Endothelial cell of umbilical vein (primary cell): Measurements from ENCODE around the gene IFITM10. TPM values are rescaled to one million over a fixed set of nuclear protein-coding genes. Genes with fewer than 3 reads are reported as not detected.

Source experiments
- BruUV-seq: library from RNA; stranded (reverse); fragments of 400-500 nt; replicated peaks from 2 replicates; lab custom pipeline; 2021; lab: Mats Ljungman, UMichigan
- CTCF ChIA-PET: fragments of 300-600, 350-600 bp; sonication (Branson Sonifier 250); formaldehyde crosslinking; loops from one replicate; lab custom pipeline; 2021; ENCODE audit warnings: antibody characterized with exemption, inconsistent platforms; lab: Charles Lee
- POLR2A ChIA-PET: fragments of 300-600, 350-600 bp; sonication (Branson Sonifier 250); formaldehyde crosslinking; loops from one replicate; lab custom pipeline; 2021; ENCODE audit warnings: antibody characterized with exemption, inconsistent platforms; lab: Charles Lee
- DNase-seq: peaks from one replicate; pipeline ENCODE4 v3.0.0-alpha.2; 2011; ENCODE audit warnings: low read depth, low spot score
- FAIRE-seq: peaks from 2 replicates; lab custom pipeline; 2011; peaks lifted over from hg19 to GRCh38; lab: Jason Lieb, UNC
- H2AFZ ChIP-seq: 2 replicates; pipeline ENCODE4 v1.6.0; 2012; ENCODE audit warnings: low read depth, low read length, control low read depth, inconsistent platforms
- H3K27ac ChIP-seq: 2 replicates; pipeline ENCODE4 v1.5.1; 2011; ENCODE audit warnings: low read depth, mild to moderate bottlenecking, control low read depth, low read length, moderate library complexity; ENCODE audit not compliant: insufficient read depth
- H3K27me3 ChIP-seq, 2 experiments: 2 replicates each; pipeline versions ENCODE4 v1.6.0 to v1.6.1; 2011; ENCODE audit warnings: low read length in 2 of 2, mixed read lengths in 1 of 2; ENCODE audit not compliant: control insufficient read depth in 2 of 2, insufficient read depth in 2 of 2
- H3K36me3 ChIP-seq, 2 experiments: 2 replicates in 1 of 2; 3 replicates in 1 of 2; pipeline ENCODE4 v1.5.1; 2011; ENCODE audit warnings: low read length in 2 of 2, mild to moderate bottlenecking in 1 of 2, moderate library complexity in 1 of 2; ENCODE audit not compliant: control insufficient read depth in 2 of 2, insufficient read depth in 2 of 2; ENCODE audit errors: extremely low read depth in 1 of 2
- H3K4me1 ChIP-seq: 3 replicates; pipeline ENCODE4 v1.5.1; 2011; ENCODE audit warnings: mild to moderate bottlenecking, low read length; ENCODE audit not compliant: control insufficient read depth, insufficient read depth; ENCODE audit errors: extremely low read depth
- H3K4me2 ChIP-seq: 2 replicates; pipeline ENCODE4 v1.6.1; 2011; ENCODE audit warnings: low read length, control low read depth, mixed read lengths; ENCODE audit not compliant: insufficient read depth
- H3K4me3 ChIP-seq, 3 experiments: fragments of 200-600 bp in 1 of 3; sonication (generic), shearing (Covaris generic) in 1 of 3; replicated peaks in 1 of 3; 2 replicates each; pipeline ENCODE4 v1.5.1; 2011 to 2016; ENCODE audit warnings: control low read depth in 3 of 3, low read length in 3 of 3, mild to moderate bottlenecking in 2 of 3, inconsistent platforms in 1 of 3, low read depth in 1 of 3, moderate library complexity in 1 of 3; ENCODE audit not compliant: insufficient read depth in 1 of 3
- H3K79me2 ChIP-seq: 2 replicates; pipeline ENCODE4 v1.6.0; 2012; ENCODE audit warnings: low read length, inconsistent platforms; ENCODE audit not compliant: control insufficient read depth, insufficient read depth
- H3K9ac ChIP-seq: replicated peaks from 2 replicates; pipeline ENCODE3; 2011; ENCODE audit warnings: low read length, control low read depth; ENCODE audit not compliant: insufficient read depth; ENCODE audit errors: extremely low read depth
- H3K9me1 ChIP-seq: replicated peaks from 3 replicates; pipeline ENCODE4 v1.6.0; 2011; ENCODE audit warnings: mild to moderate bottlenecking, low read length; ENCODE audit not compliant: control insufficient read depth, insufficient read depth; ENCODE audit errors: extremely low read depth
- H3K9me3 ChIP-seq: replicated peaks from 2 replicates; pipeline ENCODE4 v1.5.1; 2012; ENCODE audit warnings: low read length, inconsistent platforms; ENCODE audit not compliant: control insufficient read depth, insufficient read depth
- H4K20me1 ChIP-seq: replicated peaks from 2 replicates; pipeline ENCODE3; 2011; ENCODE audit warnings: mild to moderate bottlenecking, low read length; ENCODE audit not compliant: control insufficient read depth, insufficient read depth; ENCODE audit errors: extremely low read depth
- CTCF ChIP-seq, 2 donors: IDR thresholded peaks; 1 replicate in 1 of 2; 2 replicates in 1 of 2; pipeline ENCODE4 v1.5.1; 2011; ENCODE audit warnings: low read length in 2 of 2, mild to moderate bottlenecking in 2 of 2, moderate library complexity in 2 of 2, control low read depth in 1 of 2, inconsistent platforms in 1 of 2, low read depth in 1 of 2; ENCODE audit not compliant: insufficient read depth in 1 of 2; ENCODE audit errors: extremely low read depth in 1 of 2
- EZH2 ChIP-seq: IDR thresholded peaks from 2 replicates; pipeline ENCODE4 v1.6.1; 2012; ENCODE audit warnings: borderline replicate concordance, low read depth, mild to moderate bottlenecking, moderate library complexity, low read length, inconsistent platforms; ENCODE audit not compliant: severe bottlenecking
- GATA2 ChIP-seq: IDR thresholded peaks from 2 replicates; pipeline ENCODE4 v1.7.0; 2011; ENCODE audit warnings: low read depth, mild to moderate bottlenecking, moderate library complexity, mixed read lengths, low read length; ENCODE audit not compliant: insufficient read length, insufficient read depth
- JUN ChIP-seq: IDR thresholded peaks from 2 replicates; pipeline ENCODE4 v1.6.1; 2011; ENCODE audit warnings: borderline replicate concordance, low read depth; ENCODE audit not compliant: insufficient read length, insufficient read depth
- MAX ChIP-seq: IDR thresholded peaks from 2 replicates; pipeline ENCODE4 v1.6.1; 2011; ENCODE audit not compliant: insufficient read depth, insufficient read length
- MYC ChIP-seq: IDR thresholded peaks from one replicate; pipeline ENCODE4 v1.6.1; 2011; ENCODE audit warnings: mild to moderate bottlenecking, low read depth, low read length
- POLR2A ChIP-seq: IDR thresholded peaks from 2 replicates; pipeline ENCODE4 v1.6.1; 2012; ENCODE audit warnings: low read depth, mild to moderate bottlenecking, control low read depth, low read length
- POLR2AphosphoS5 ChIP-seq: IDR thresholded peaks from 2 replicates; pipeline ENCODE4 v1.6.1; 2012; ENCODE audit warnings: low read depth, mild to moderate bottlenecking, control low read depth, low read length, moderate library complexity; ENCODE audit not compliant: insufficient read depth
- dilution Hi-C: fragments of 300-500 bp; cut with MboI; formaldehyde crosslinking; loops from one replicate; pipeline ENCODE4 v1.15.0; 2019; ENCODE audit warnings: low sequenced_read_pairs; ENCODE audit not compliant: extremely low pct_ligation_motif_present
- intact Hi-C: fragments of 100-400 bp; cut with micrococcal nuclease; formaldehyde crosslinking; loops from one replicate; pipeline ENCODE4 v1.10.0; 2022
- polyA plus RNA-seq, 4 experiments: library from polyadenylated mRNA; depleted of rRNA in 3 of 4; stranded (reverse) in 3 of 4; unstranded in 1 of 4; fragments of >200 nt; gene quantifications; 2 replicates each; pipeline versions ENCODE4 v1.2.1 to v1.2.3, GENCODE V29; 2011 to 2012; ENCODE audit warnings: missing spikeins in 1 of 4
- total RNA-seq: library from RNA; stranded (reverse); gene quantifications from 2 replicates; pipeline ENCODE4 v1.2.3, GENCODE V29; 2021

The IFITM10 gene
- total and polyA plus RNA-seq, 2 donors (not counting 3 experiments of a cell fraction or from before 2014, with no cell fraction given), result 0.04 to 0.66 TPM

DNA sequence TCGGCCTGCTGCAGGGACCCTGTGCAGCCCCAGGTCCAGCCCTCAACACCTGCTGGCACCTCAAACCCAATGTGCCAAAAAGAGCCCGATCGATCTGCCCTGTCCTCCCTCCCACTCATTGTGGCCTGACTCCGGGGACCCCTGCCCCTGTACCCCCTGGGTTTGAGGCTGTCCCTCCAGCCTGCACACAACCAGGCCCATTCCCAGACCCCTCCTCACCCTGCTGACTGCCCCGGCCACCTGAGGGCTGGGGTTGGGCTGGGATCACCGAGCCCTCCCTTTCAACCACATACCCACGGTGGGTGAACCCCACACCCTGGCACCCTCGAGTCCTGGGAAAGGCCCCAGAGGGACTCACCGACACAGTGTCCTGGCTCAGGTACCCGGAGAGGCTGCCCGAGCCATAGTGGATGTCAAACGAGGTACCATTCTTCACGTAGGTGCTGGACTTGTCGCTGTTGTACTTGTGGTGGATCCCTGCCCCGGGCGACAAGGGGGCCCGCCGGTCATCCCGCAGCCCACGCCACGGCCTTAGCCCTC lies 8.3 kb upstream of the IFITM10 start:
- Histone ChIP-seq H4K20me1 (no peaks in the 10 kb centered on the region), H3K4me1 (peaks cover 17% of the 10 kb centered on the region), H3K9ac (no peak overlapping the region), H2AFZ (no peak overlapping the region), H3K27me3 (no peaks in the 10 kb centered on the region), H3K27ac (no peak overlapping the region), H3K4me2 (no peak overlapping the region), H3K79me2 (peaks cover 9% of the 10 kb centered on the region), H3K36me3 (peaks cover 0 to 28% of the 10 kb centered on the region in 2 experiments), H3K9me1 (no peaks in the 10 kb centered on the region), H3K9me3 (no peaks in the 10 kb centered on the region), H3K4me3 (no peak overlapping the region)
- intact Hi-C loops (no loop called here), dilution Hi-C loops (no loop called here)
- ChIA-PET CTCF (interaction anchor here (2.2 kb wide), 1 partner anchor 65 kb away, joined by 5 read pairs; no protein-coding TSS in a partner anchor), POLR2A (no interaction called here)
- FAIRE-seq (no peak), DNase-seq (no peak)
- BruUV-seq, result no TSS peak
- TF ChIP-seq GATA2, result no peak
- TF ChIP-seq EZH2, result no peak
- no peak for TF ChIP-seq CTCF (IDR thresholded peaks at IDR 0.05; ENCODE audit: extremely low read depth in 1 of 2, insufficient read depth in 1 of 2, low read depth in 1 of 2, low read length in 2 of 2)
- TF ChIP-seq MAX, result no peak
- TF ChIP-seq POLR2AphosphoS5, result no peak
- no peak for TF ChIP-seq JUN
- TF ChIP-seq POLR2A, result no peak
- TF ChIP-seq MYC, result no peak
